Heart right ventricle (tissue), 16 donors: Measurements from ENCODE around the gene GALNS. TPM values are rescaled to one million over a fixed set of nuclear protein-coding genes. Genes with fewer than 3 reads are reported as not detected.

Source experiments
- ATAC-seq, 8 donors: fragments of 200-7000 bp; cut with Tn5 transposase; one replicate each; pipeline ENCODE4 v1.9.1; 2020; ENCODE audit warnings: mild to moderate bottlenecking in 8 of 8, moderate library complexity in 8 of 8, moderate number of reproducible peaks in 1 of 8
- DNase-seq, 2 donors: peaks; one replicate each; pipeline ENCODE4 v3.0.0-alpha.2; 2020
- H3K27ac ChIP-seq, 10 donors: fragments of 200-600 bp; sonication (generic) in 2 of 10; one replicate each; pipeline versions ENCODE4 v1.5.0 to v1.8.0; 2020 to 2022; ENCODE audit warnings: mild to moderate bottlenecking in 3 of 10
- H3K27me3 ChIP-seq, 7 donors: fragments of 200-600 bp; one replicate each; pipeline ENCODE4 v1.8.0; 2021 to 2022; ENCODE audit warnings: mild to moderate bottlenecking in 2 of 7
- H3K36me3 ChIP-seq, 9 donors: fragments of 200-600 bp; sonication (generic) in 1 of 9; one replicate each; pipeline versions ENCODE4 v1.5.0 to v1.8.0; 2020 to 2022; ENCODE audit warnings: mild to moderate bottlenecking in 2 of 9
- H3K4me1 ChIP-seq, 9 donors: fragments of 200-600 bp; sonication (generic) in 1 of 9; one replicate each; pipeline versions ENCODE4 v1.5.0 to v1.8.0; 2020 to 2022; ENCODE audit warnings: mild to moderate bottlenecking in 4 of 9
- H3K4me3 ChIP-seq, 10 donors: fragments of 200-600 bp; sonication (generic) in 2 of 10; one replicate each; pipeline versions ENCODE4 v1.5.0 to v1.8.0; 2020 to 2022; ENCODE audit warnings: mild to moderate bottlenecking in 7 of 10, moderate library complexity in 2 of 10
- H3K9me3 ChIP-seq, 11 donors: fragments of 200-600 bp in 10 of 11; sonication (generic) in 2 of 11; one replicate each; pipeline versions ENCODE4 v1.5.0 to v1.8.0; 2013 to 2022; ENCODE audit warnings: mild to moderate bottlenecking in 2 of 11, control low read depth in 1 of 11, moderate library complexity in 1 of 11
- CTCF ChIP-seq, 9 donors: fragments of 200-600 bp; sonication (generic) in 2 of 9; IDR thresholded peaks; one replicate each; pipeline versions ENCODE4 v1.5.0 to v1.8.0; 2021 to 2022; ENCODE audit warnings: antibody characterized with exemption in 9 of 9, mild to moderate bottlenecking in 5 of 9, moderate library complexity in 1 of 9
- WGBS, 2 donors: extraction: QIAGEN DNeasy Blood & Tissue Kit; methylation state at CpG; one replicate each; pipeline ENCODE4 v1.1.7; 2013; ENCODE audit warnings: inconsistent platforms in 1 of 2; 5-methylcytosine and 5-hydroxymethylcytosine counted together
- intact Hi-C, 10 donors: fragments of 100-400 bp; cut with DNase I; formaldehyde crosslinking; loops; one replicate each; pipeline versions ENCODE4 v1.11.1 to v1.14.2; 2022
- polyA plus RNA-seq, 2 donors: library from polyadenylated mRNA; stranded (reverse); fragments of 200-250 nt; gene quantifications; one replicate each; pipeline ENCODE4 v1.2.3, GENCODE V29; 2013
- total RNA-seq, 10 donors: library from RNA; stranded (reverse); fragmentation: NEBNext Ultra II Directional in 3 of 10; extraction: Animal tissue kit (Norgen Biotek cat#: 25700) in 3 of 10; gene quantifications; one replicate each; pipeline versions ENCODE4 v1.2.1 to v1.2.4, GENCODE V29; 2021 to 2023
- donor health status: Arrhythmogenic right ventricular cardiomyopathy.
- donor health status: ischemic (EF 13 %, LVEDD 7.1; RV severe dilation, severe dysfunction).
- donor health status: healthy with polysubstance abuse.
- donor health status: DM: no; HTN: yes; CAD: no.
- donor health status: DM: no; HTN: no; CAD: no.
- donor health status: ischemic (EF 25% LVEDD 6.9; RV normal size, moderate dysfunction).
- donor health status: ischemic (EF 25% LVEDD 5.7; RV mildly dilated, moderate dysfunction).
- donor health status: healthy.
- donor health status: DM: yes; HTN: yes; CAD: no.
- donor health status: Ischemic cardiomyopathy.
- donor health status: ischemic (EF 35%, LVEDD 5.7; RV mildly dilated, moderate dysfunction).
- donor health status: nonischemic (EF 11% LVEDD 7.7; RV severe dilation, severe dysfunction).
- donor health status: DM: yes; HTN: yes; CAD: no.
- donor health status: PGD.
- donor health status: ischemic (EF 29% LVEDD 5.4; RV normal size, mild dysfunction).
- donor health status: nonischemic (EF 23%, LVEDD 6.1; RV moderate dilation, normal function).

GALNS gene
- total and polyA plus RNA-seq, 12 donors = 11.5 to 18.7 (median 13.8) TPM

- 70 to 72% methylated on average over 30 of the region's 30 CpGs for WGBS, 2 donors
- intact Hi-C loops = loop anchor here in 1 of 10 donors (5.0 kb wide), 1 partner anchor 533 kb away; no protein-coding TSS in a partner anchor
- H3K27me3 ChIP-seq = no peaks in the 10 kb centered on the region
- H3K36me3 ChIP-seq = no peaks in the 10 kb centered on the region
- H3K27ac ChIP-seq = peak overlapping the region in 1 of 10 donors; percentile 32
- DNase-seq (no peak), ATAC-seq (no peak)
- peaks cover 33 to 85% (median 74%) of the 10 kb centered on the region in 9 donors for H3K4me1 ChIP-seq
- no peaks in the 10 kb centered on the region for H3K9me3 ChIP-seq
- no peak for TF ChIP-seq CTCF (IDR thresholded peaks at IDR 0.05)
- peak overlapping the region in 2 of 10 donors; percentile 9 to 24 for H3K4me3 ChIP-seq
These were observed 86.9 kb downstream of the GALNS start for GRCh38 chr16:88769617-88770460.

GRCh38 chr16:88768071-88768783 lies 88.5 kb downstream of the GALNS start:
- Histone ChIP-seq H3K27ac (peak overlapping the region in 2 of 10 donors; percentile 20 to 60), H3K9me3 (no peaks in the 10 kb centered on the region), H3K4me1 (peaks cover 26 to 76% (median 62%) of the 10 kb centered on the region in 9 donors), H3K27me3 (no peaks in the 10 kb centered on the region), H3K4me3 (no peak overlapping the region), H3K36me3 (peaks cover 0 to 12% (median 0%) of the 10 kb centered on the region in 9 donors)
- DNase-seq = peak in 1 of 2 donors; percentile 53
- peak; percentile 14 to 58 (median 33) for ATAC-seq
- no peak for TF ChIP-seq CTCF (IDR thresholded peaks at IDR 0.05)
- 29 to 30% methylated on average over 24 of the region's 24 CpGs for WGBS, 2 donors
- intact Hi-C loops = loop anchor here in 1 of 10 donors (5.0 kb wide), 1 partner anchor 531 kb away; no protein-coding TSS in a partner anchor

- no peaks in the 10 kb centered on the region for H3K27me3 ChIP-seq
- peak overlapping the region in 1 of 10 donors; percentile 60 for H3K27ac ChIP-seq
- 71 to 79% methylated on average over 12 of the region's 12 CpGs for WGBS, 2 donors
- no peaks in the 10 kb centered on the region for H3K9me3 ChIP-seq
- H3K36me3 ChIP-seq = peaks cover 0 to 18% (median 0%) of the 10 kb centered on the region in 9 donors
- intact Hi-C loops = loop anchor here in 1 of 10 donors (5.0 kb wide), 1 partner anchor 530 kb away; no protein-coding TSS in a partner anchor
- peaks cover 26 to 75% (median 55%) of the 10 kb centered on the region in 9 donors for H3K4me1 ChIP-seq
- TF ChIP-seq CTCF (IDR thresholded peaks at IDR 0.05) = no peak
- no peak for DNase-seq
- no peak for ATAC-seq
- H3K4me3 ChIP-seq = no peak overlapping the region
These were observed 89.1 kb downstream of the GALNS start for GRCh38 chr16:88767546-88768070.

GRCh38 chr16:88766975-88767374 lies 89.8 kb downstream of the GALNS start:
- peaks cover 28 to 75% (median 49%) of the 10 kb centered on the region in 9 donors for H3K4me1 ChIP-seq
- intact Hi-C loops = loop anchor here in 1 of 10 donors (5.0 kb wide), 1 partner anchor 530 kb away; no protein-coding TSS in a partner anchor
- no peak overlapping the region for H3K4me3 ChIP-seq

More at GRCh38 chr16:88766975-88767374, 89.8 kb downstream of the GALNS start:
- TF ChIP-seq CTCF (IDR thresholded peaks at IDR 0.05) = no peak
- WGBS, 2 donors = 79 to 83% methylated on average over 11 of the region's 11 CpGs
- no peaks in the 10 kb centered on the region for H3K9me3 ChIP-seq
- ATAC-seq (no peak), DNase-seq (no peak)
- H3K27me3 ChIP-seq = no peaks in the 10 kb centered on the region
- H3K36me3 ChIP-seq = peaks cover 0 to 19% (median 0%) of the 10 kb centered on the region in 9 donors
- no peak overlapping the region for H3K27ac ChIP-seq
